Measurements from ENCODE around the gene DCTN5.

- TF ChIP-seq CTCF (conservative IDR thresholded peaks at IDR 0.05) (no peak), ZFX (IDR thresholded peaks at IDR 0.05) (no peak)
Measured at GRCh38 chr16:23611936-23612335, 29.3 kb upstream of the DCTN5 start.
